Breast epithelium (tissue), 4 donors: Measurements from ENCODE around the gene ADAMTSL2. TPM values are rescaled to one million over a fixed set of nuclear protein-coding genes. Genes with fewer than 3 reads are reported as not detected.

ENCODE experiments used
- DNase-seq, 2 donors: peaks; one replicate each; pipeline ENCODE4 v3.0.0-alpha.2; 2019; ENCODE audit warnings: low spot score in 2 of 2
- H3K27ac ChIP-seq, 2 donors: fragments of 200-600 bp; sonication (generic) in 1 of 2; one replicate each; pipeline ENCODE4 v1.5.1; 2016 to 2019; ENCODE audit warnings: mild to moderate bottlenecking in 1 of 2
- H3K27me3 ChIP-seq, 2 donors: fragments of 200-600 bp; sonication (generic) in 1 of 2; one replicate each; pipeline versions ENCODE4 v1.5.1 to v1.6.0; 2017 to 2019; ENCODE audit warnings: control low read depth in 1 of 2, mild to moderate bottlenecking in 1 of 2
- H3K36me3 ChIP-seq: fragments of 200-600 bp; one replicate; pipeline ENCODE4 v1.5.1; 2019
- H3K4me1 ChIP-seq, 2 donors: fragments of 200-600 bp; sonication (generic); one replicate each; pipeline ENCODE4 v1.5.1; 2016 to 2019; ENCODE audit warnings: control low read depth in 1 of 2
- H3K4me3 ChIP-seq, 3 donors: fragments of 200-600 bp; sonication (generic); 1 replicate in 2 of 3; 2 replicates in 1 of 3; pipeline ENCODE4 v1.5.1; 2016 to 2019; ENCODE audit warnings: mild to moderate bottlenecking in 3 of 3, moderate library complexity in 2 of 3
- H3K9me3 ChIP-seq, 2 donors: fragments of 200-600 bp; sonication (generic) in 1 of 2; one replicate each; pipeline ENCODE4 v1.5.1; 2016 to 2019; ENCODE audit warnings: control low read depth in 1 of 2
- POLR2A ChIP-seq: fragments of 450-650 bp; IDR thresholded peaks from one replicate; pipeline ENCODE4 v1.6.1; 2016; ENCODE audit warnings: antibody characterized with exemption, mild to moderate bottlenecking, moderate library complexity
- POLR2AphosphoS5 ChIP-seq, 3 donors: sonication (generic); formaldehyde crosslinking; IDR thresholded peaks; one replicate each; pipeline ENCODE4 v1.6.1; 2017; ENCODE audit warnings: antibody characterized with exemption in 3 of 3
- intact Hi-C: fragments of 100-400 bp; cut with DNase I; formaldehyde crosslinking; loops from one replicate; pipeline ENCODE4 v1.15.1; 2023; ENCODE audit warnings: low total_unique reads
- total RNA-seq, 3 donors: library from RNA; depleted of rRNA; stranded (reverse); fragments of >200 nt; gene quantifications; one replicate each; pipeline ENCODE4 v1.1.0, GENCODE V29; 2016
- TF ChIP-seq, protein P1 (sequence below), 3 donors: fragments of 450-650 bp; IDR thresholded peaks; one replicate each; pipeline ENCODE4 v1.5.1; 2016 to 2017; ENCODE audit warnings: antibody characterized with exemption in 3 of 3, mild to moderate bottlenecking in 3 of 3, moderate library complexity in 3 of 3

The ADAMTSL2 gene
- total RNA-seq, 3 donors from 2014 or later: 0.33 to 0.80 (median 0.44) TPM

DNA sequence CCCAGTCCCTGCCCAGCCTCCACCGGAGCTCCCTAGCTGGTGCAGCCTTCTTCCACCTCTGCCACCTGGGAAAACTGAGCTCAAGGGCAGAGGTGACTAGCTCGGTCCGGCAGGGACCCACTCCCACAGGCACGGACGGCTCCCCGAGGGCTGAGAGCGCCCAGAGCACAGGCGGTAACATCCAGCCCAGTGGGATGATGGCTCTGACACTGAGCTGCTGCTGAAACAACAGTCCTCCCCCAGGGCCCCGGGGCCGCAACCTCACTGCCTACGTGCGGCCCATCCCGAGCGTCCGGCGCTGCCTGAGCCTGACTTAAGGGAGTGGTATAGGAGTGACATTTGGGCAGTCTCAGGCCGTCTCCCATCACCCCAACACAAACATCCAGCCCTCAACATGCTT is 70.9 kb downstream of the ADAMTSL2 start:
- H3K27ac ChIP-seq: no peak overlapping the region
- no peaks in the 10 kb centered on the region for H3K36me3 ChIP-seq
- TF ChIP-seq POLR2A: no peak
- TF ChIP-seq, protein P1, sequence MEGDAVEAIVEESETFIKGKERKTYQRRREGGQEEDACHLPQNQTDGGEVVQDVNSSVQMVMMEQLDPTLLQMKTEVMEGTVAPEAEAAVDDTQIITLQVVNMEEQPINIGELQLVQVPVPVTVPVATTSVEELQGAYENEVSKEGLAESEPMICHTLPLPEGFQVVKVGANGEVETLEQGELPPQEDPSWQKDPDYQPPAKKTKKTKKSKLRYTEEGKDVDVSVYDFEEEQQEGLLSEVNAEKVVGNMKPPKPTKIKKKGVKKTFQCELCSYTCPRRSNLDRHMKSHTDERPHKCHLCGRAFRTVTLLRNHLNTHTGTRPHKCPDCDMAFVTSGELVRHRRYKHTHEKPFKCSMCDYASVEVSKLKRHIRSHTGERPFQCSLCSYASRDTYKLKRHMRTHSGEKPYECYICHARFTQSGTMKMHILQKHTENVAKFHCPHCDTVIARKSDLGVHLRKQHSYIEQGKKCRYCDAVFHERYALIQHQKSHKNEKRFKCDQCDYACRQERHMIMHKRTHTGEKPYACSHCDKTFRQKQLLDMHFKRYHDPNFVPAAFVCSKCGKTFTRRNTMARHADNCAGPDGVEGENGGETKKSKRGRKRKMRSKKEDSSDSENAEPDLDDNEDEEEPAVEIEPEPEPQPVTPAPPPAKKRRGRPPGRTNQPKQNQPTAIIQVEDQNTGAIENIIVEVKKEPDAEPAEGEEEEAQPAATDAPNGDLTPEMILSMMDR (IDR thresholded peaks at IDR 0.05): no peak
- TF ChIP-seq POLR2AphosphoS5 (IDR thresholded peaks at IDR 0.05): no peak
- H3K27me3 ChIP-seq: peaks cover 2 to 82% of the 10 kb centered on the region in 2 donors
- H3K9me3 ChIP-seq: no peaks in the 10 kb centered on the region
- no peak overlapping the region for H3K4me3 ChIP-seq
- no peak for DNase-seq
- H3K4me1 ChIP-seq: no peaks in the 10 kb centered on the region
- intact Hi-C loops: no loop called here

DNA sequence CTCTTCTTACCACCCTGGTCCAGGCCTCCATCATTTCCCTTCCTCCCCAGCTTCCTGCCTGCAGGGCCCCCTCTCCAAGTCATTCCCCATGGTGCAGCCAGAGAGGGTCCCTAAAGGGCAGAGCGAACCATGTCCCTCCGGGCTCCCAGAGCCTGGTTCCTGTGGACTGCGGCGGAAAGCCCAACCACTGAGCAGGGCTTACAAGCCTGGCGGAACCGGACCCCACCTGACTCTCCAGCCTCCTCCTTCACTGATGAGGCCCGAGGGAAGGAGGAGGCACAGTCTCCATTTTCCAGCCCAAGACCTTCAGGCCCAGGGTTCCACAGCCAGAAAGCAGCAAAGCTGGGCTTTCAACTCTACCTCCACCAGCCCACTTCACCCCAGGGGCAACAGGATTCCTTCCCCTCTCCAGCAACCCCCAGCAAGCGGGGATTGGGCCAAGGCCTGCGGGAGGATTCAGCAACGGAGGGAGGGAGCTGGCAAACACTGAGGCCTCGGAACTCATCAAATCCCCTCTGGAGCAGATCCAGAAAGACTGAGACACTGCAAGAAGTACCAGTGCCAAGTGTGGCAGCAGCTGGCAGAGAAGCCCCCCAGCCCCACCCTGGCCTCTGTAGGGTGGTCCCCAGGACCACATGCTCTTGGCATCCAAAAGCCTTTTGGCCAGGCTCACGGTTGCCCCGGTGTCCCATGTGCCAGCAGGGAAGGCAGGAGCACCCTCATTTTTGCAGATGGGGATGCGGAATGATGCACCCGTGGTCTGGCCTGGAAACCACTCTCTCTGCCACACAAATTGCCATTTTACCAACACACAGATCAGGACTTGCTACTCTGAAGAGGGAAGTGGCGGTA is 71.6 kb downstream of the ADAMTSL2 start:
- intact Hi-C loops: no loop called here
- no peaks in the 10 kb centered on the region for H3K9me3 ChIP-seq
- no peak for DNase-seq
- no peaks in the 10 kb centered on the region for H3K36me3 ChIP-seq
- H3K27me3 ChIP-seq: peaks cover 2 to 88% of the 10 kb centered on the region in 2 donors
- TF ChIP-seq, protein P1 (IDR thresholded peaks at IDR 0.05): no peak
- no peak for TF ChIP-seq POLR2A
- TF ChIP-seq POLR2AphosphoS5 (IDR thresholded peaks at IDR 0.05): no peak
- no peaks in the 10 kb centered on the region for H3K4me1 ChIP-seq
- no peak overlapping the region for H3K27ac ChIP-seq
- no peak overlapping the region for H3K4me3 ChIP-seq

- Histone ChIP-seq H3K4me1 (no peaks in the 10 kb centered on the region), H3K4me3 (no peak overlapping the region), H3K9me3 (no peaks in the 10 kb centered on the region), H3K36me3 (no peaks in the 10 kb centered on the region), H3K27me3 (peaks cover 2 to 89% of the 10 kb centered on the region in 2 donors), H3K27ac (no peak overlapping the region)
- no peak for TF ChIP-seq POLR2AphosphoS5 (IDR thresholded peaks at IDR 0.05)
- TF ChIP-seq, protein P1 (IDR thresholded peaks at IDR 0.05): no peak
- TF ChIP-seq POLR2A: no peak
- DNase-seq: no peak
- intact Hi-C loops: no loop called here
These were observed 72.2 kb downstream of the ADAMTSL2 start for GRCh38 chr9:133606708-133607025.

DNA sequence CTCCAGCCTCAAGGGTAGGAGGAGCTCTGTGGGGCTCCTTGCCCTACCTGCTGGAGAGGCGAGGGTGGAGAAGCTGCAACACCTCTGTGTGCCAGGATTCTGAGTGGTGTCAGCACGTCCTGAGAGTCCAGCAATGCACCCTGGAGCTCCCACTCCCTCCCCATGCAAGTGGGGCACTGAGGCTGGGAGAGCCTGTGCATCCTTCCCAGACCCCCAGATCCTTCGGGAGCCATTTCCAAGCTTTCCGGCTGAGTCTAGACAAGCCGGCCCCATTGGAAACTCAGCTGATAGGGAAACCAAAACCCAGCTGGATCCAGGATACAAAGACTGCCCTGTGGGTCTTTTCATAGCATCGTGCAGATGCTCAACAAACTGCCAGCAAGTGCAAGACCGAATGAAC is 72.9 kb downstream of the ADAMTSL2 start:
- Histone ChIP-seq H3K4me1 (no peaks in the 10 kb centered on the region), H3K9me3 (no peaks in the 10 kb centered on the region), H3K36me3 (no peaks in the 10 kb centered on the region), H3K27me3 (peaks cover 2 to 89% of the 10 kb centered on the region in 2 donors), H3K27ac (no peak overlapping the region), H3K4me3 (no peak overlapping the region)
- TF ChIP-seq POLR2A (no peak), POLR2AphosphoS5 (IDR thresholded peaks at IDR 0.05) (no peak)
- TF ChIP-seq, protein P1 (IDR thresholded peaks at IDR 0.05): no peak
- no peak for DNase-seq
- intact Hi-C loops: no loop called here

GRCh38 chr9:133607976-133608375 is 73.5 kb downstream of the ADAMTSL2 start:
- intact Hi-C loops: no loop called here

More at GRCh38 chr9:133607976-133608375, 73.5 kb downstream of the ADAMTSL2 start:
- Histone ChIP-seq H3K4me1 (no peaks in the 10 kb centered on the region), H3K27me3 (peaks cover 2 to 93% of the 10 kb centered on the region in 2 donors), H3K27ac (no peak overlapping the region), H3K9me3 (no peaks in the 10 kb centered on the region), H3K4me3 (no peak overlapping the region), H3K36me3 (no peaks in the 10 kb centered on the region)
- no peak for DNase-seq
- TF ChIP-seq, protein P1 (IDR thresholded peaks at IDR 0.05): no peak
- TF ChIP-seq POLR2AphosphoS5 (IDR thresholded peaks at IDR 0.05): no peak
- TF ChIP-seq POLR2A: no peak
